ENCODE results near the gene STAT5B. TPM values are rescaled to one million over a fixed set of nuclear protein-coding genes. Genes with fewer than 3 reads are reported as not detected.

STAT5B gene
- total and polyA plus RNA-seq, 2 of the 8 experiments (the other 6 are each of a cell fraction or from before 2014, with no cell fraction given), result 35.3 to 52.6 TPM

DNA sequence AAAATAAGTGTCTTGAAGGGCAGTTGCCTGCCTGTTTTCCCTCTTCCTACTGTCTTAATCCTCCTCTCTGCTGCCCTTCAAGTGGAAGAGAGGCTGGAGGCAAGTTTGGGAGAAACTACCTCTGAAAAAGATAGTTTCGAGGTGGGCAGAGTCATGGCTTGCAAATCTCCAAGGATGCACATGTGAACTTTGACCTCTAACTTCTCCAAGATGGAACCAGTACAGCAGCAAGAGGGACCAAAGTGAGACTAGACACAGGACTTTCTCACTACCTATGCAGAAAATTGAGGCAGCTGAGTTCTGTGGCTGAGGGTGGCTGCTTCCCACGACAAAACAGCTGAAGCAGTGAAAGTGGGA is 94.4 kb downstream of the STAT5B start (continued):
- TF ChIP-seq RXRA (IDR thresholded peaks at IDR 0.05; ENCODE audit: insufficient read depth, low read depth, low read length), result no peak
- TF ChIP-seq KDM5A (IDR thresholded peaks at IDR 0.05; ENCODE audit: low read length), result no peak

Data from H1 (cell line).